ENCODE results near the gene ELOVL6.
"Not testable (repeated sequence)": the region's sequence is repeated elsewhere in the genome, so short reads cannot be mapped to it uniquely, and the experiment has no call there.

The ELOVL6 gene

GRCh38 chr4:110075083-110075738 lies 123.2 kb downstream of the ELOVL6 start:
- DNase-seq = no peak

GRCh38 chr4:110074570-110074969 lies 123.8 kb downstream of the ELOVL6 start:
- no peak for DNase-seq

- no peak for DNase-seq
These were observed 125.2 kb downstream of the ELOVL6 start for GRCh38 chr4:110073053-110073845.

GRCh38 chr4:110071466-110071865 lies 126.9 kb downstream of the ELOVL6 start:
- no peak for DNase-seq

GRCh38 chr4:110068248-110068647 lies 130.2 kb downstream of the ELOVL6 start:
- no peak for DNase-seq

GRCh38 chr4:110064934-110065333 lies 133.5 kb downstream of the ELOVL6 start:
- DNase-seq = no peak

GRCh38 chr4:110064295-110064694 lies 134.1 kb downstream of the ELOVL6 start:
- DNase-seq = no peak

GRCh38 chr4:110062166-110062565 lies 136.2 kb downstream of the ELOVL6 start:
- DNase-seq = no peak

- no peak for DNase-seq
These were observed 137.3 kb downstream of the ELOVL6 start for GRCh38 chr4:110061076-110061475.

- no peak for DNase-seq
These were observed 138.7 kb downstream of the ELOVL6 start for GRCh38 chr4:110059556-110060191.

GRCh38 chr4:110058677-110059076 lies 139.7 kb downstream of the ELOVL6 start:
- DNase-seq = no peak

- no peak for DNase-seq
These were observed 143.2 kb downstream of the ELOVL6 start for GRCh38 chr4:110055158-110055768.

- DNase-seq = peak; percentile 25
These were observed 148.2 kb downstream of the ELOVL6 start for GRCh38 chr4:110049951-110050925.

GRCh38 chr4:110046588-110047049 lies 151.8 kb downstream of the ELOVL6 start:
- DNase-seq = no peak

GRCh38 chr4:110042545-110043517 lies 155.6 kb downstream of the ELOVL6 start:
- no peak for DNase-seq

- no peak for DNase-seq
These were observed 156.7 kb downstream of the ELOVL6 start for GRCh38 chr4:110041735-110042134.

- DNase-seq = not testable (repeated sequence)
These were observed 159.3 kb downstream of the ELOVL6 start for GRCh38 chr4:110039164-110039563.

- no peak for DNase-seq
These were observed 164.4 kb downstream of the ELOVL6 start for GRCh38 chr4:110034026-110034393.

- no peak for DNase-seq
These were observed 164.9 kb downstream of the ELOVL6 start for GRCh38 chr4:110033355-110034025.

GRCh38 chr4:110032603-110033002 lies 165.8 kb downstream of the ELOVL6 start:
- DNase-seq = no peak

Measured in right kidney (tissue), 1 donor.